Hematopoietic multipotent progenitor cell treated with erythropoietin and hydrocortisone succinate and interleukin-3 and kit ligand, for 6 days (in vitro differentiated cells): Measurements from ENCODE around the gene NTN5.
A peak's percentile ranks its signal among the peaks of the same experiment; 100 is the strongest.
"Not testable (repeated sequence)": the region's sequence is repeated elsewhere in the genome, so short reads cannot be mapped to it uniquely, and the experiment has no call there.

Source experiments
- DNase-seq: peaks from one replicate; pipeline ENCODE4 v3.0.0-alpha.2; 2015

Gene NTN5

DNA sequence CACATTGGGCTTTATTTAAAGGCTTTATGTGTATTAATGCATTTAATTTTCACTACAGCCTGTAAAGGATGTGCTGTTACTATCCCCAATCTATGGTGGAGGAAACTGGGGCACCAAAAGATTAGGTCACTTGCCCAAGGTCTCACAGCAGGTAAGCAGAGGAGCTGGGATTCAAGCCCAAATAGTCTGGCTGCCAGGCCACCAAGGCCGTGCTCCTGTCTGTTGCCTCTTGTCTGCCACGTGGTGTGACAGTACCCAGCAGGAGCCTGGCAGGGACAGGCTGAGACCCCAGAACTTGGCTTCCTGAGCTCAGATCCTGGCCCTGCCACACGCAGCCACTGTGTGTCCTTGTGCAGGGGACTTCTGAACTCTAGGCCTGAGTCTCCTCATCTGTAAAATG lies 4.5 kb downstream of the NTN5 start:
- no peak for DNase-seq

DNA sequence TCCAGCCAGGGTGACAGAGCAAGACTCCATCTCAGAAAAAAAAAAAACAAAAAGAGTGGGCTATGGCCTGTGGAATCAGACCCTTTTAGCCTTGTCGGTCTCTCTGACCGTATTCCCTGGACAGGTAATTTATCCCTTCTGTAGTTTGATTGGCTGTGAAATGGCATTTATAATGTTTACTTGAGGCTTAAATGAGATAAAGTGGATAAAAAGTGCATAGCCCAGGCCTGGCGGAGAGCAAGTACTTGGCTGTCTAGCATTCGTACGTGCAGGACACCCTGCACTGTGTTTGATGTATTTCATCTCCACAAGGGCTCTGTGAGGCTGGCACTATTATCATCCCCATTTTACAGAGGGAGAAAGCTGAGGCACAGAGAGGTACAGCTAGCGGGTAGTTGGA lies 7.0 kb downstream of the NTN5 start:
- DNase-seq = no peak

DNA sequence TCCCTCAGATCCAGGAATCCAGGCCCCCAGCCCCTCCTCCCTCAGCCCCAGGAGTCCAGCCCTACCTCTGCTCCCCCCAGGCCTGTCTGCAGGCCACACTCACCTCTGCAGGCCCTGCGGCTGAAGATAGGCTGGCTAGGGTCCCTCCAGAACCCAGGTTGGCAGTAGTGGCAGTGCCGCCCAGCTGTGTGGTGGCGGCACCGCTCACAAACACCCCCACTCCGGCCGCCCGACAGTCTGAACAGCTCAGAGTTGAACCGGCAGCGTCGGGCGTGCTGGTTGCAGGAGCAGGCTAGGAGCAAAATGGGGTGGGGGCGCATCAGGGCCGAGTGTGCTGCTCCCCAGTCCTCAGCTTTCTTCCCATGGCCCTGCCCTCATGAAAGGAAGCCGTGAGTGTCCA lies 8.3 kb downstream of the NTN5 start:
- no peak for DNase-seq

DNA sequence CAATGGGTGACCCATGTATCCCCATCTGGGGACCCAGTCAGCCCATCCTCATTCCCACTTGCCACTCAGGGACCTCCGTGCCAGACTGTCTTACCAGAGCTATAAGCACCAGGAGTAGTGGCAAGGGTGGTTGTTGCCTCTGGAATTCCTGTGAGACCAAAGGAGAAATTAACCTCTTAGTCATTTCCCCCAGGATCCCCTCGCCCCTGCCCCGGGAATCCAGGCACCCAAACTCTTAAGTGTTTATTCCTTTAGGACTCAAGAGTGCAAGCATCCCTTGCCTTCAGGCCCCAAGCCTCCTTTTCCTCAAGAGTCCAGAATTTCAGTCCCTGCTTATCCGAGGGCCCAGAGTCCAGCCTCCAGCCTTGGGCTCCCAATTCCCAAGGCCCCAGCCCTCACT lies 9.2 kb downstream of the NTN5 start:
- DNase-seq = no peak

DNA sequence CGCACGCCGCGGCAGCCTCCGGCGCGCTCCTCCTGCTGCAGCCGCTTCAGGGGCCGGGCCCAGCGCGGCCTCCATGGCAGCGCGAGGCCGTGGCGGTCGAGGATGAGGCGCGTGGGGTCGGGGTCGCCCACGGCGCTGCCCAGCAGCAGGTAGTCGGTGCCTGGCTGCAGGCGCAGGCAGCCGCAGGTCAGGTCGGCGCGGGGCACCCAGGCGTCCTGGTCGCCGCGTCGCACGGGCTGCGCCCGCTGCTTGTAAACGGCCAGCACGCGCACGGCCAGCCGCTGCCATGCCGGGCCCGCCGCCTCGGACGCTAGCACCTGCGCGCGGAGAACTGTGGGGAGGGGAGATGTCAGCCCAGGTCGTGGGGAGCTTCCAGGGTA lies 11.1 kb downstream of the NTN5 start:
- DNase-seq = no peak

DNA sequence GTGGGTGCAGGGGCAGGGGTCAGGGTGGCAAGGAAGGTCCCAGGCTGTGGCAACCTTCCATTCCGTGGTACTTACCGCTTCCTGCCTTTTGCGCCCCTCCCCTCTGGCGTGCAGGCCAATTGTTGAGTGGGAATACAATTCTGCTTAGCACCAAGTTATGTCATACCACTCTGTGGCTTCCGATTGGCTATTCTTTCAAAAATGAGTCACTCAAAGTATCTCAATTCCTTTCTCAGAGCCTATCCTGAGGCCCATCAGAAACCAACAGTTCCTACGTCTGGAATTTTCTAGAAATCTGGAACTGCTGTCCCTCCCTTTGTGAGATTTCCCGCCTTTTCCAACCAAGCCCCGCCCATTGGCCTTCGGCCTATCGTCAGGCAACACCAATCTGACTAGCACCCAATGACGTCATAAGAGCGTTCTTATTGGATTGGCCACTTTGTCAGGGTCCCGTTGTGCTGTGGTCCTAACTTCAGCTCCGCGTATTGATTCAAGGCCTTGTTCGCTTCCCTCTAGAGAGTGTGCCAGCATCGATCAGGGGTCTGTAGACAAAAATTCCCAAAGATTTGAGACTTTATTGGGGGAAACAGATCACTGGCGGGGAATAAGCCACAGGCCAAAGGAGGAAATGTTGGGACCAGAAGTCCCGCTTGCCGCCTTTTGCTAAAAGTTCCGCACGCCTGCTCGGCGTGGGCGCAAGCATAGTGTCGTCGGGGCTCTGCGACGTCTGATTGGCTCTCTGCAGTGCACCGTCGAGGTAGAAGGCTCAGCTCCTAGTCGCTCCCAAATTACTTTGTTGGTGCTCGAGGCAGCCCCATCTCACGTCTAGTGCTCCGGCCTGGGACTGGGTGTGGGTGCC lies 11.7 kb downstream of the NTN5 start:
- DNase-seq = peak; percentile 99

- DNase-seq = no peak
Observed at GRCh38 chr19:48659768-48660167, 13.0 kb downstream of the NTN5 start.

DNA sequence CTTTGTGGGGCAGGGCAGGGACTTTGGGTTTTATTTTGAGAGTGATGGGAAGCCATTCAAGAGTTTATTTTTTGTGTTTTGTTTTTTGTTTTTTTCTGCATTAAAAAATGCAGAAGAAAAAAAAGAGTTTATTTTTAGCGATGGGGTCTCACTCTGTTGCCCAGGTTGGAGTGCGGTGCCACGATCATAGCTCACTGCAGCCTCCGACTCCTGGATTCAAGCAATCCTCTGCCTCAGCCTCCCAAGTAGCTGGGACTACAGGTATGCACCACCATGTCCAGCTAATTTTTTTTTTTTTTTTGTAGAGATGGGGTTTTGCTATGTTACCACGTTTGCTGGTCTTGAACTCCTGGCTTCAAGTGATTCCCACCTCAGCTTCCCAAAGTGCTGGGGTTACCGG lies 14.3 kb downstream of the NTN5 start:
- no peak for DNase-seq

DNA sequence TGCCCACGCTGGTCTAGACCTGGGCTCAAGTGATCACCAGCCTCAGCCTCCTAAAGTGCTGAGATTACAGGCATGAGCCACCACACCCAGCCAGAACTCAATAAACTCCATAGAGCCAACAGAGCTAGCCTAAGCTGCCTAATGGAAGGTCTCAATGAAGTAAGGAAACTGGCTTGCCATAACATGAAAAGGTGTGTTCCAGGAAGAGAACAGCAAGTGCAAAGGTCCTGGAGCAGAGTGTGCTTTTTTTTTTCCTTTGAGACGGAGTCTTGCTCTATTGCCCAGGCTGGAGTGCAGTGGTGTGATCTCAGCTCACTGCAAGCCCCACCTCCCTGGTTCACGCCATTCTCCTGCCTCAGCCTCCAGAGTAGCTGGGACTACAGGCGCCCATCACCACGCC lies 15.0 kb downstream of the NTN5 start:
- not testable (repeated sequence) for DNase-seq

DNA sequence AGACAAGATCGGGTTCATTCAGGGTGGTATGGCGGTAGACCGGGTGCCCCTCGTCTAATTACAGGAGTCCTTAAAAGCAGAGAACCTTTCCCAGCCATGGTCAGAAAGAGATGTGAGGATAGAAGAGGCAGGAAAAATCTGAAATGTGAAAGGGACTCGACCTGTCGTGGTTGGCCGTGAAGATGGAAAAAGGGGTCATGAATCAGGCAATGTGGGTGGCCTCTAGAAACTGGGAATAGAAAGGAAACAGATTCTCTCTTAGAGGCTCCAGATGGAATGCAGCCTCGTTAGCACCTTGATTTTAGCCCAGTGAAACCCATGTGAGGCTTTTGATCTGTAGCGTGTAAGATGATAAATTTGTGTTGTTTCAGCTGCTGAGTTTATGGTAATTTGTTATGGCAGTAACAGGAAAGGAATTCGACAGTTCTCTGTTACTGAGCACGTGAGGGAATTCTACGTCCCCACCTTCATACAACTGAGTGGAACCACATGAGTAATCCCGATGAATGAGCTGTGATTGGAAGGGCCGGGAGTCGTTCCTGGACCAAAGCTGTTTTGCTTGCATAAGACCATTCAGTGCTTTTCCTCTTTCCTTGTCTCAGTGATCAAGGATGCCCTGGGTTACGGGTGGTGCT lies 15.9 kb downstream of the NTN5 start:
- DNase-seq = no peak

GRCh38 chr19:48654299-48655059 lies 18.3 kb downstream of the NTN5 start:
- peak; percentile 59 for DNase-seq

DNA sequence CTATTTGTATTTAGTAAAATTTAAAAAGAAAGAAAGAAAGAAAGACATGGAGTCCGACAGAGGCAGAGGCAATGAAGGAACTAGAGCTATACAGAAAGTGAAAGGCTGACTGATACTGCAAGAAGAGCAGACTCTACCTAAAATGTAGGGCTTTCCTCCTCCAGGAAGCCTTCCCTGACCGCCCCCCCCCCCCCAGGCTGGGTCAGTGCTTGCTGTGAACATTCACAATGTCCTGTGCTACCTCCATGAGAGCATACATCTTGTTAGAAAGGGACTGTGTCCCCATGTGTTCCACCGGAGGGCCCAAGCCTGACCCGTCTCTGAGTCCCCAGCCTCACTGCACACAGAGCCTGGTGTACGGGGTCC lies 21.2 kb downstream of the NTN5 start:
- DNase-seq = no peak

DNA sequence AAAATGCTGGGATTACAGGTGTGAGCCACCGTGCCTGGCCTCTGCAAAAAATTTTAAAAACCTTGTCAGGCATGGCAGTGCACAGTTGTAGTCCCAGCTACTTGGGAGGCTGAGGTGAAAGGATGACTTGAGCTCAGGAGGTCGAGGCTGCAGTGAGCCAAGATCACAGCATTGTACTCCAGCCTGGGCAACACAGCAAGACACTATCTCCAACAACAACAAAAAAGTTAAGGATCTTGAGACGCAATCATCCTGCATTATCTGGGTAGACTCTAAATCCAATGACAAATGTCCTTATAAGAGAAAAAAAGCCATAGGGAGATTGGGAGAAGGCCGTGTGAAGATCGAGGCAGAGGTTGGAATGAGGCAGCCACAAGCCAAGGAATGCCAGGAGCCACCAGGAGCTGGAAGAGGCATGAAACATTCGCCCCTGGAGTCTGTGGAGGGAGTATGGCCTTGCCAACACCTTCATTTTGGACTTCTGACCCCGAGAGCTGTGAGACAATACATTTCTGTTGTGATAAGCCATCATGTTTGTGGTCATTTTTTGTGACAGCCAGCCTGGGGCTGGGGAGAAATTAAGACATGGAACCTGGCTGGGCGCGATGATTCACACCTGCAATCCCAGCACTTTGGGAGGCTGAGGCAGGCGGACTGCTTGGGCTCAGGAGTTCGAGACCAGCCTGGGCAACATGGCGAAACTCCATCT lies 21.7 kb downstream of the NTN5 start:
- DNase-seq = no peak

DNA sequence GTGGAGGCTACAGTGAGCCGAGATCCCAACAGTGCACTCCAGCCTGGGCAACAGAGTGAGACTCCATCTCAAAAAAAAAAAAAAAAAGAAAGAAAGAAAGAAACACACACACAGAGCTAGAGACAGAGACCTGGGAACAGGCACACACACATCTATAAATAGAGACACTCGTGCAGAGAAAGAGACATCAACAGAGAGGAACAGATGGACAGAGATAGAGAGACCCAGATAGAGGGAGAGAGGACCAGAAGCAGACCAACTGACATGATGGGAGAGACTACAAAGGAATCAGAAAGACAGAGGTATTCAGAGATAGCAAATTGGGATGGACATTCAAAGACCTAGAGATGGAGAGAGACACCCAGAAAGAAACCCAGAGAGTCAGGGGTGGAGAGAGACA lies 24.7 kb downstream of the NTN5 start:
- peak; percentile 42 for DNase-seq

DNA sequence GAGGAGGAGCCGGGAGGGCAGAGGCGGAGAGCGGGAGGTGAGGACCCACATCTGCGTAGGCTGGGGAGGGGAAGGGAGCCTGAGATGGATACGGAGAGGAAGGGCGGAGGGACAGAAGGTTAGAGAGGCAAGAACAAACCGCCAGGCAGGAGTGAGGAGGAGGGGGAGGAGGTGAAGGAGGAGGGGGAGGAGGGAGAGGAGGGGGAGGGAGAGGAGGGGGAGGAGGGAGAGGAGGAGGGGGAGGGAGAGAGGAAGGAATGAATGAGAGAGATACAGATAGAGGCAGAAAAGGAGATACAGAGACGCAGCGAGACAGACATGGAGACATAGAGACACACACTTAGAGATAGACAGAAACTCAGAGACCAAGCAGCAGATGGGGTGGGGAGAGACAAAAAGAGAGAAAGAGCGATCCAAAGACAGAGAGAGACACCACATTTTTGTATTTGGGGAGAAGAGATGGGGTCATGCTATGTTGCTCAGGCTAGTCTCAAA lies 26.0 kb downstream of the NTN5 start:
- DNase-seq = no peak

DNA sequence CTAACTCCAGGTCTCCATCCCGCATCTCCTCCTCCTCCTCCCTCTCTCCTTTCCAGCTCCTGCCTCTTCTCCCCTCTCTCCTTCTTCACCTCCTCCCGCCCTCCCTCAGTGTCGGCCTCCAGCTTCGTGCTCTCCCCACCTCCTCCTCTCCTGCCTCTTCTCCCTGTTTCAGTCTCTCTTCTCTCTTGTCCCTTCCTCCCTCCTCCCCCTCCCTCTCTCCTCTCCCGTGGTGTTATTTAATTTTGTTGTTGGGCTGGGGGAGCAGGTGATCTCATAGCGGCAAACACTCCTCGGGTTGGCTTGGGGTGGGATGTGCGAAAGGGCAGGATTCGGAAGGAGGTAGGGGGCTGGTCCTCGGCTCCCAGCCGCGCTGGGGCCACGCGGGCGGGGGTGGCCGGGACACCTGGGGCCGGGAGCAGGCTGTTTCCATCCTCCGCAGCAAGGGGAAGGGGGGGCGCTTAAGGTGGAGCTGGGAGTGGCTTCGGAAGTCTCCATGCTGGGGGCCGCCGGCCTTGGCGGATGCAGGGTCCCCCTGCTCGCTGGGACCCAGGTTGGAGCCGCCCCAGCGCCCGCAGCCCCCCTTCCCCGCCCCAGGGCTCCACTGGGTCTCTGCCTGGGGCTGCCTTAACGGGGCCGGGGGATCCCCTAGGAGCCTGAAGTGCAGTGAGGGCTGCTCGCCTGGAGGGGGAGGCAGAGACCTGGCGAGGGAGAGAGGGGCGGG lies 26.7 kb downstream of the NTN5 start, which contains the start of gene CA11:
Gene CA11 (minus strand): TSS at position 187 of the 721 bp plus-strand sequence. CDS start 555 bp downstream, outside the sequence.
- DNase-seq = peak; percentile 92

- DNase-seq = no peak
Observed at GRCh38 chr19:48645620-48646000, 27.2 kb downstream of the NTN5 start.

DNA sequence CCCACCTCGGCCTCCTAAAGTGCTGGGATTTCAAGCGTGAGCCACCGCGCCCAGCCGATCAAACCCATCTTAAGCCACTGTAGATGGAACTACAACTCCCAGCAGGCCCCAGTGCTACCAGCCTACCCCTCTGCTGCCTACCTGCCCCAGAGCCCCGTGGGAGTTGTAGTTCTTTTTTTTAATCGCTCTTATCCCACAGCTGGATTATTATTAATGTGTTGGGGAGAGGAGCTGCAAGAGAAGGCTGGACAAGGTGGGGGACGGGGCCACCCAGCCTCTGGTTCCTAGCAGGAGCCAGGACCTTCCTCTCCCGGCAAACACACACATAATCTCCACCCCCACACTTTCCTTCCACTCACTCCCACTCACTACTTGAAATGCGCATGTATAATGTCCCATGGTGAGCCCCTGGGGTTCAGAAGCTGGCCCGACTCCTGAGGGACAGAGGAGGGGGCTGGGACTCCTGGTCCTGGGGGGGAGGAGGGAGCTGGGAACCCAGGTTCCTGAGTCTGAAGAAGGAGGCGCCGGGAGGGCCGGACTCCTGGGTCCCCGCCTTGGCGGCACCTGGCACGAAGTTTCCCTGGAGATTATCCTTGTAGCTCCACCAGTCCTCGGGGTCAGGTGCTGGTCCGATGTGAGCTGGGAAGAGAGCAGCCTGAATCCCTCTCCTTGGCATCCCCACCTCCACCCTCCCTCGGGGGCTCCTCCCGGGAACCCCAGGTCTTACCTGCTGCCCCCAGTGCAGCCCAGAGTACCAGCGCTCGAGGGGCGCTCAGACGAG lies 27.8 kb downstream of the NTN5 start:
- DNase-seq = peak; percentile 94

DNA sequence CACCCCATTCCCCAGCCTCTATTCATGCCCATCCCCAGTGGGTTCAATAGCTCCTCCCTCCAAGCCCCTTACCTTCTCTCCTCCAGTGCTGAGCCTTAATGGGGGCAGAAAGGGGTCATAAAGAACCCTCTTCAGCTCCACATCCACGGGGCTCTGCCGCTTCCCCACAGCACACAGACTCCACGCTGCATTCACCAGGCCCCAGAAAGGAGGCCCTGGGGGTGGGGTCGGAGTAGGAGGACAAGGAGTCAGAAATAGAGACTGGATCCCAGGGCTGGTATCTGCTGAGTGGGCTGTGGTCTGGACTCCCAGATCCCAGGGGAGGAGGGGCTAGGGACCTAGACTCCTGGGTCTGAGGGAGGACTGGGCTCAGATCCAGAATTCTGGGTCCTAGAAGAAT lies 28.5 kb downstream of the NTN5 start:
- no peak for DNase-seq

DNA sequence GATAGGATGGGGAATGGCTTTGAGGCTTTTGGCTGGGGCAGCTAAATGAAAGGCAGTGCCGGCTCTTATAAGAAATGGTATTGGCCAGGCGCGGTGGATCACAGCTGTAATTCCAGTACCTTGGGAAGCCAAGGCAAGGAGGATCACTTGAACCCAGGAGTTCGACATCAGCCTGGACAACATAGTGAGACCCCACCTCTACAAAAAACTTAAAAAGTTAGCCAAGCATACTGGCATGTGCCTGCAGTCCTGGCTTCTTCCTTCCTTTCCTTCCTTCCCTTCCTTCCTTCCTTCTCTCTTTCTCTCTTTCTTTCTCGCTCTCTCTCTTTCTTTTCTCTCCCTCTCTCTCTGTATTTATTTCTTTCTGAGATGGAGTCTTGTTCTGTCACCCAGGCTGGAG lies 30.0 kb downstream of the NTN5 start:
- no peak for DNase-seq

DNA sequence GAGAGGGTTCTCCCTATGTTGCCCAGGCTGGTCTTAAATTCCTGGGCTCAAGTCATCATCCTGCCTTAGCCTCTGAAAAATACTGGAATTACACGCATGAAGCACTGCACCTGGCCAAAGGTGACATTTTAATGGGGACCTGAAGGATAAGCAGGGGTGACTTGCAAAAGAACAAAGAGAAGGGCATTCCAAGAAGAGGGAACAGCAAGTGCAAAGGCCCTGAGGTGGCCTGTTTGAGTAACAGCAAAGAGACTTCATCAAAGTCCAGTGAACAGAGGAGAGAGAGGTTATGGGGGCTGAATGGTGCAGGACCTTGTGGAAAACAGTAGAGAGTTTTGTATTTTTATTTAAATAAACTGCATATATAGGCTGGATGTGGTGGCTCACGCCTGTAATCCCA lies 31.0 kb downstream of the NTN5 start:
- no peak for DNase-seq
